ENCODE measurements around the gene MDFI.

The MDFI gene

GRCh38 chr6:41634657-41635056 is 3.6 kb upstream of the MDFI start:
- DNase-seq (ENCODE audit: low read depth in 2 of 2) = no peak

DNA sequence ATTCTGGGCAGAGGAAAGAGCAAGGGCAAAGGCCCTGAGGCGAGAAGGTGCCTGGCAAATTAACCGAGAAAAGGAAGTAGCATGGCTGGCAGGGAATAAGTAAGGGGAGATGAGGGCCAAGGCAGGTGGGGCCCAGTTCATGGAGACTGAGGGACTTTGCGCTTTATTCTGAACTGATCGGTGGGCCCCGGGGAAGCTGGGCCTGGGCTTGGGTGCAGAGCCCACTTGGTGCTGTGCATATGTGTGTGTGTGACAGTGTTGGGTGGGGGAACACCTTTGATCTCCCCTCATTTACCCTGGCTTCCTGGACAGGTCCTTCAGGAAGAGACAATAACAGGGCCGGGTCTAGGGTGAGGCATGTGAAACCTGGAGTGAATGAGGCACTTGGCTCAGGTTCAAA is 2.9 kb upstream of the MDFI start:
- DNase-seq (ENCODE audit: low read depth in 2 of 2) = no peak

DNA sequence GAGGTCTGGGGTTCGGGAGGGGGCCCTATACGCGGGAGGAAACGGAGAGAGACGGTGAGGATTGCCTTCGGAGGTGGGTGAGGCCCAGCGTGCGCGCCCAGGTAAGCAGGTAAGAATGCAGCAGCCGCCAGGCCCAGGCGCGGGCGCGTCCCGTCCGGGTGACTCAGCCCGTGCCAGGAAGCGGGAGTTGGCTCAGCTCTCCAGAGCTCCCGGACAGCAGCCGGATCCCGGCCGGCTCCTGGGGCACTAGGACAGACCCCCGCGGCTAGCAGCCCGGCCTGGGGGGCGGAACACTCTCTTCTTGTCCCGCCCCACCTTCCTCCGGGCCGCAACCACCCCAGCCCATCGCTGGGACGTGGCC is 1.5 kb upstream of the MDFI start:
- DNase-seq (ENCODE audit: low read depth in 2 of 2) = no peak

GRCh38 chr6:41637194-41638001 is 870 bp upstream of the MDFI start:
- DNase-seq (ENCODE audit: low read depth in 2 of 2) = no peak

- no peak for DNase-seq (ENCODE audit: low read depth in 2 of 2)
These were observed 904 bp downstream of the MDFI start for GRCh38 chr6:41638935-41639808.

DNA sequence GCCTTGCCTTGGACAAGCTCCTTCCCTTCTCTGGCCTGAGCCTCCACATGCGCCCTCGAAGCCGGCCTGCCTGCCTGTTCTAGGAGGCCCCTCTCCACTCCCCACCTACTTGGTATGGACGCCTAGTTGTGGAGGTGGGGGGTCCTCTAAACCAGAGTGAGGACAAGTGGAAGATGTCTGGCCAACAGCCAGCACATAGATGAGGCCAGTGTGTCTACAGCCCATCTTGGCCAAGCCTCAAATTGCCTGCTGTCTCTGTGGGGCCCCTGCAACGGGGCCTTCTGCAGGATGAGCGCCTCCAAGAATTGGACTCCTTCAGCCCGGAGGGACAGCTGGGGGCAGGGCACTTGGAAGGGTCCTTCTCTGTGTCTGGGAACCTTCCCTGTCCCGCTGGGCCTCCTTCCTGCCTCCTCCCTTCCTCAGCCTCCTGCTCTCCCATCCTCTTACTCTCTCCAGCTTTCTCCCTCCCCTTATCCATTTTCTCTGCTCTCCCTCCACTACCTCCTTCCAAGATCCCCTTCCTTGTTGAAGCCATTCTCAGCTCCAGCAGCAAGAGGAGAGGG is 1.6 kb downstream of the MDFI start:
- DNase-seq (ENCODE audit: low read depth in 2 of 2) = no peak

DNA sequence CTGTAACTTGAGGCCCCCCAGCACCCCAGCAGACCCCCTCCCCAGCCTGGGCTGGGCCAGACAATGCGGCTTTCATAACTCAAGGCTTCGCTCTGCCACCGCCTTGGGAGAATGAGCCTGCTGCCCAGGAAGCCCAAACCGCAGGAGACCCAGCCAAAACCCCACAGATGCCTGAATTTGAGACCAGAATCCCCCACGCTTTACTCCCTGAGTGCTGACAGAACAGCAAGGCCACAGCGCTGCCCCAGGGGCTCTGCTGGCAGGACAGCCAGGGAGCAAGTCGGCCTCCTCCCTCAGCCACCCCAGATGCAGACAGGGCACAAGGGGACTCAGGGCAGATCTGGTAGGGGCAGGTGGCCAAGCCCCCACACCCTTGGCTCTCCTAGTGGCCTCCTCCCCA is 2.2 kb downstream of the MDFI start:
- DNase-seq (ENCODE audit: low read depth in 2 of 2) = no peak

DNA sequence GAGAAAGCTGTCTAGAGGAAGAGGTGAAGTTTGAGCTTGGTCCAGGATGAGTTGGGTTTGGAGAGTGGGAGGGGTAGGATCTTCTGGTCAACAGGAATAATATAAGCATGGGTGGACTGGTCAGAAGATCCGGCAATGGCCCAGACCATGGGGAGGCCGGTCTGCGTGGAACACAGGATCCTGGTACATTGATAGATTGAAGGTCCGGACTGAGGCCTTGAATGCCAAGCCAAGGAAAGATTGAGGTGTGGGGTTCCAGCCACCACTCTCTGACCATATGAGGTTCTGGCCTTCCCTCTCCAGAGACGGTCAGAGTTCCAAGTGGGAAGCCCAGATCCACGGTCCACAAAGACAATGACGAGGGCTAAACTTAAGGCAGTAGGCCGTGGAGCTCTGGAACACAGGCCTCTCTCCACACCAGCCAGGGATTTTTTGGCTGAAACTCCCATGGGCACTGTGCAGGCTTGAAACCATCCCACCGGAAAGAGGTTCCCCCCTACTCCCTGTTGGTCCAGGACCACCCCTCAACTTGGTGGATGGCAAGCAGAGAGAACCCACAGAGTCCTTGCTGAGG is 3.2 kb downstream of the MDFI start:
- DNase-seq (ENCODE audit: low read depth in 2 of 2) = no peak

- DNase-seq (ENCODE audit: low read depth in 2 of 2) = no peak
These were observed 4.1 kb downstream of the MDFI start for GRCh38 chr6:41642090-41642959.

DNA sequence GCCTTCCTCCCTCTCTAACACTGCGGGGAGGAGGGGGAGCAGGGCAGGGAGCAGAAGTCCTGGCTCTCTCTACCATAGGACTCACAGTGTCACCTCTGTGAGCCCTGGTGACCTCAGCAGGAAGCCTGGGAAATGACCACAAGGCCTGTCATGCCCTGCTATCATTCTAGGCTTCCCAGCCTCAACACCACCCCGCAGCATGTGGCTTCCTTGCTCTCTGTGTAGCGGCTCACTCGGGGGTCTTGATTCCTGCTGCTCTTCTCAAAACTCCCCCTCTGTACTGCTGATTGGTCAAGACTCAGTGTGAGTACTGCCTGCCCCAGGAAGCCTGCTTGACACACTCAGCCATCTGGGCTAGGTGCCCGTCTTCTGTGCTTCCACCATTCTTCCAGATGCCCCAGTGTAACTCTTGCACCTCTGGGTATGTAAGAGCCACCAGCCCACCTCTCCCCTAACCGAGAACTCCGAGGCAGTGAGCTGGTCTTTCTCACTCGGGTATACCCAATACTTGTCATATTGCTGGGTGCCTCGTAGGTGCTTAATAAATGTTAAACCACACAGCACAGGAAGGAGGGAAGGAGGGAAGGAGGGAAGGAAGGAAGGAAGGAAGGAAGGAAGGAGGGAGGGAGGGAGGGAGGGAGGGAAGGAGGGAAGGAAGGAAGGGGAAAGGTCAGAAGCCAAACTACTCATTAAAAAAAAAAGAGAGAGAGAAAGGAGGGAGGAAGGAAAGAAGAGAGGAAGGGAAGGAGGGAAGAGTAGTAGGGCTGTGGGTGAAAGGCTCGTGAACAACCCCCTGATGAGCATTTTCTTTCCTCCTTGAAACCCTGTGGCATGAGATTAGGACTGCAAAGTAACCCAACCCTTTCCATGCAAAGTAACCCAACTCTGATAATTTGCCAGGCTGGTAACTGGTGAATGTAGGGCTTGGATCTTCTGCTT is 5.0 kb downstream of the MDFI start:
- DNase-seq (ENCODE audit: low read depth in 2 of 2) = no peak

GRCh38 chr6:41643899-41644269 is 5.6 kb downstream of the MDFI start:
- no peak for DNase-seq (ENCODE audit: low read depth in 2 of 2)

- no peak for DNase-seq (ENCODE audit: low read depth in 2 of 2)
These were observed 6.1 kb downstream of the MDFI start for GRCh38 chr6:41644297-41644879.

DNA sequence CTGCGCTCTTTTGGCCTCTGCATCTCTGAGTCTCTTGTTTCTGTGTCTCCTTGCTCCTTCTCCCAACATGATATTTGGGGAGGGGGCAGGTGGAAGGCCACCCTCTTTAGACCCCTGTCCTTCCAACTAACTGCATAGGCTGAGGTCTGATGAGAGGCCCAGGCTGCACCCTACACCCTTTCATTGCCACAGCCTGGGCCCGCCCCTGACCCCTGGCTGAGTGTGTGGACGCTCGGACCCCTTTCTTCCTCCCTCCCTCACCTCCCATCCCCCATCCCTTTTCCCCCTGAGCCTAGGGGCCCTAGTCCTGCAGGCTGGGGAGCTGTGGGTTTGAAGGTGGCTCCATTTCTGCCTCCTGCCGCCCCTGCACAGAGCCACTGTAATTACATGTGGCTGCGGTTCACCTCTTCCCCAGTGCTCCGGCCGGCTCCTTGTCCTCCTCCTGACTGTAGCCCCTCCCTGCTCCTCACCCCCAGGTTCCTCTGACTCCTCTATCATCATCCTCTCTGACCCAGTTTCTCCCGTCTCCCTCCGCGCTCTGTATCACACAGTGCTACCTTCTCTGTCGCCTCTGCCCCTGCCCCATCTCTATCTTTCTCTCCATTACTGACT is 6.8 kb downstream of the MDFI start:
- DNase-seq (ENCODE audit: low read depth in 2 of 2) = no peak

DNA sequence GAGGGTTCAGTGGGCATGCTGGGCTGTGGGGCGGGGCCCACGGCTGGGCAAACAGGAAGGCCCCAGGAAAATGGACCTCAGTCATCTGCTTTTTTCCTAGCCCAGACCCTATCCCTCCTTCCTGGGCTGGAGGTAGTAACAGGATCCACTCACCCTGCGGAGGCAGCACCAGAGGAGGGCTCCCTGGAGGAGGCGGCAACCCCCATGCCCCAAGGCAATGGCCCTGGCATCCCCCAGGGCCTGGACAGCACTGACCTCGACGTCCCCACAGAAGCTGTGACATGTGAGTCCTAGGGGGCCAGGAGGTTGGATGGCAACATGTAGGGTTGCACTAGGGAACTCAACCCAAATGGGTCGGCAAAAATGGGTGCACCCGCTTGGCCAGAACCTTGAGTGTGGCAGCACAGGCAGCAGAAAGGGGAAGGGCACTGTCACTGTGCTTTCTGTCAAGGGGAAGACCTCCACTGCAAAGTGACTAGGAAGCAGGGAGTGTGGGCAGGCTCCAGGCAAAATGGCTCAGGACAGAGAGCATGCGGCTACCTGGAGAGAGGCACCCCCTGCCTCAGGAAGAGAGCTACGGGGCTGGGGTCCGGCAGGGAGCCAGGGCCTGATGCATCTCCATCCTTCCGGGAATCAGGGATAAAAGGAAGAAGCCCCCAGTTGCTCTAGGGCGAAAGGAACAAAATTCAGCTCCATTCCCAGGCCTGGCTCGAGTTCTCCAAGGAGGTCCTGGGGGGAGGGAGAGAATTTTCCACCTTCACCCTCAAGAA is 7.9 kb downstream of the MDFI start:
- no peak for DNase-seq (ENCODE audit: low read depth in 2 of 2)

- no peak for DNase-seq (ENCODE audit: low read depth in 2 of 2)
These were observed 8.8 kb downstream of the MDFI start for GRCh38 chr6:41647061-41647511.

DNA sequence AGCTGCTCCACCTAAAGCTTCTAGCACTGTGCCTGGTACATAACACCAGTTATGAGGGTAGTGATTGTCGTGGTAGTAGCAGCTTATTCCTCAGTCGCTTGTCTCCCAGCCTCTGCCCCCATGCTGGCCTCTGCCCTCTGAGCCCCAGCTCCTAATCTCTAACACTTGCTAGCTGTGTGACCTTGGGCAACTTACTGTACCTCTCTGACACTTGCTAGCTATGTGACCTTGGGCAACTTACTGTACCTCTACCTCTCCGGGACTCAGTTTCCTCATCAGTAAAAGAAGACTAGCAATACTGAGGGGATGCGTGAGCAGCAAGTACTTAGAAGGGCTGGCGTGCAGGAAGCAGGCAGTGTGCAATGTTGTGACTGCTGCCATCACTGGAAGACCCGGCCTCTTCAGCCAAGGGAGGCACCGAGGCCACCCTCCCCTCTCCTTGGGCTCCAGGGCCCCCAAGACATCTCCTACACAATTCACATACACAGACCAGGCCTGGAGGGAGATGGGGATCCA is 9.9 kb downstream of the MDFI start:
- DNase-seq (ENCODE audit: low read depth in 2 of 2) = no peak

DNA sequence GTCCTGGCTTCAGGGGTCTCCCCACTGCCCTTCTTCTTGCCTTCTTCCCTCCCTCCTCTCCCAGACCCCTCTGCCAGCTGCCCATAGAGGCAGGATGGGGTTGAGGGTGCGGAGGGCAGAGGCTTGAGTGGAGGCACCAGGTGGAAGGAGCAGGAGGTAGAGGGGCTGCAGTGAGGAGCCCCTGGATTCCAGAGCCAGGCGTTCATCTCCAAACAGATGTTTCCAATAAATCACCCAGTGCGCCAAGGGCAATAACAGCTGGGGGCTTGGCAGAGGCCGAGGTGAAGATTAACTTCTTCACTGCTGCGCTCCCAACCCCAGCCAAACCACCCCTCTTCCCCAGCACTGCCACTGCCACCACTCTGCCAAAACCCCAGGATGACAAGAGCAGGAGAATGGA is 10.7 kb downstream of the MDFI start:
- no peak for DNase-seq (ENCODE audit: low read depth in 2 of 2)

DNA sequence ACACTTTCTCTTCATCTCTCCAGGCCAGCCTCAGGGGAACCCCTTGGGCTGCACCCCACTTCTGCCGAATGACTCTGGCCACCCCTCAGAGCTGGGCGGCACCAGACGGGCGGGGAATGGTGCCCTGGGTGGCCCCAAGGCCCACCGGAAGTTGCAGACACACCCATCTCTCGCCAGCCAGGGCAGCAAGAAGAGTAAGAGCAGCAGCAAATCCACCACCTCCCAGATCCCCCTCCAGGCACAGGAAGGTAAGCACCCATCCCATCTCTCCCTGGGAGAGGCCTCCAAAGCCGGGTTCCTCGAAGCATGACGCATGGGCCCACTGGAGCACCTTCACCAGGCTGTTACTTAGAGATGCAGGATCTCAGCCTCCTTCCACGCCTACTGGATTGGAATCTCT is 11.3 kb downstream of the MDFI start:
- DNase-seq (ENCODE audit: low read depth in 2 of 2) = no peak

GRCh38 chr6:41650120-41650519 is 11.9 kb downstream of the MDFI start:
- no peak for DNase-seq (ENCODE audit: low read depth in 2 of 2)

Measured in stimulated activated CD4-positive, alpha-beta T cell treated with anti-CD3 and anti-CD28 coated beads, Interleukin-1b, Interleukin-23, amount 100 ng/mL, for 4 hours (primary cell).